ENCODE results near the gene ASH1L.
"Not testable (repeated sequence)": the region's sequence is repeated elsewhere in the genome, so short reads cannot be mapped to it uniquely, and the experiment has no call there.

- TF ChIP-seq PATZ1 (CRISPR knock-in tag; IDR thresholded peaks at IDR 0.05; ENCODE audit: borderline replicate concordance); TCF4 (CRISPR knock-in tag; IDR thresholded peaks at IDR 0.05; ENCODE audit: borderline replicate concordance); ZFP30 (CRISPR knock-in tag; IDR thresholded peaks at IDR 0.05); ARNTL (CRISPR knock-in tag; IDR thresholded peaks at IDR 0.05; ENCODE audit: borderline replicate concordance, low read depth); ESRRG (CRISPR knock-in tag; IDR thresholded peaks at IDR 0.05); CREB5 (CRISPR knock-in tag; IDR thresholded peaks at IDR 0.05; ENCODE audit: low read depth); RARB (CRISPR knock-in tag; IDR thresholded peaks at IDR 0.05); ZNF70 (CRISPR knock-in tag; IDR thresholded peaks at IDR 0.05); CSDC2 (CRISPR knock-in tag; IDR thresholded peaks at IDR 0.05); BACH2 (CRISPR knock-in tag; IDR thresholded peaks at IDR 0.05; ENCODE audit: borderline replicate concordance); ISL1 (CRISPR knock-in tag; IDR thresholded peaks at IDR 0.05): not testable (repeated sequence)
Measured at GRCh38 chr1:155505963-155506362, 56.6 kb downstream of the ASH1L start.

Data from SK-N-SH treated with all-trans-retinoic acid at 6 μM for 48 hours (cell line).